Measurements from ENCODE around the gene SYTL2. TPM values are rescaled to one million over a fixed set of nuclear protein-coding genes. Genes with fewer than 3 reads are reported as not detected.

The SYTL2 gene
- total and polyA plus RNA-seq, 4 donors, result 2.6 to 27.4 (median 4.4) TPM

- DNase-seq (ENCODE audit: low spot score), result no peak
- Histone ChIP-seq H3K36me3 (ENCODE audit: control insufficient read depth in 4 of 4, insufficient read depth in 3 of 4, low read depth in 1 of 4, low read length in 3 of 4) (no peaks in the 10 kb centered on the region), H3K4me1 (ENCODE audit: control insufficient read depth in 4 of 4, insufficient read depth in 4 of 4, low read length in 3 of 4) (no peaks in the 10 kb centered on the region), H3K9me3 (ENCODE audit: control insufficient read depth in 4 of 4, low read length in 3 of 4) (no peaks in the 10 kb centered on the region), H3K4me3 (ENCODE audit: low read depth in 1 of 3, low read length in 3 of 3) (no peak overlapping the region), H3K9ac (ENCODE audit: low read depth in 1 of 2, low read length in 2 of 2) (no peak overlapping the region), H3K27ac (ENCODE audit: low read depth in 1 of 2, low read length in 2 of 2) (no peak overlapping the region), H3K27me3 (ENCODE audit: control insufficient read depth in 4 of 4, insufficient read depth in 4 of 4, low read length in 3 of 4) (no peaks in the 10 kb centered on the region)
- WGBS, result 87% methylated on average over 5 of the region's 5 CpGs
- TF ChIP-seq, protein P1, sequence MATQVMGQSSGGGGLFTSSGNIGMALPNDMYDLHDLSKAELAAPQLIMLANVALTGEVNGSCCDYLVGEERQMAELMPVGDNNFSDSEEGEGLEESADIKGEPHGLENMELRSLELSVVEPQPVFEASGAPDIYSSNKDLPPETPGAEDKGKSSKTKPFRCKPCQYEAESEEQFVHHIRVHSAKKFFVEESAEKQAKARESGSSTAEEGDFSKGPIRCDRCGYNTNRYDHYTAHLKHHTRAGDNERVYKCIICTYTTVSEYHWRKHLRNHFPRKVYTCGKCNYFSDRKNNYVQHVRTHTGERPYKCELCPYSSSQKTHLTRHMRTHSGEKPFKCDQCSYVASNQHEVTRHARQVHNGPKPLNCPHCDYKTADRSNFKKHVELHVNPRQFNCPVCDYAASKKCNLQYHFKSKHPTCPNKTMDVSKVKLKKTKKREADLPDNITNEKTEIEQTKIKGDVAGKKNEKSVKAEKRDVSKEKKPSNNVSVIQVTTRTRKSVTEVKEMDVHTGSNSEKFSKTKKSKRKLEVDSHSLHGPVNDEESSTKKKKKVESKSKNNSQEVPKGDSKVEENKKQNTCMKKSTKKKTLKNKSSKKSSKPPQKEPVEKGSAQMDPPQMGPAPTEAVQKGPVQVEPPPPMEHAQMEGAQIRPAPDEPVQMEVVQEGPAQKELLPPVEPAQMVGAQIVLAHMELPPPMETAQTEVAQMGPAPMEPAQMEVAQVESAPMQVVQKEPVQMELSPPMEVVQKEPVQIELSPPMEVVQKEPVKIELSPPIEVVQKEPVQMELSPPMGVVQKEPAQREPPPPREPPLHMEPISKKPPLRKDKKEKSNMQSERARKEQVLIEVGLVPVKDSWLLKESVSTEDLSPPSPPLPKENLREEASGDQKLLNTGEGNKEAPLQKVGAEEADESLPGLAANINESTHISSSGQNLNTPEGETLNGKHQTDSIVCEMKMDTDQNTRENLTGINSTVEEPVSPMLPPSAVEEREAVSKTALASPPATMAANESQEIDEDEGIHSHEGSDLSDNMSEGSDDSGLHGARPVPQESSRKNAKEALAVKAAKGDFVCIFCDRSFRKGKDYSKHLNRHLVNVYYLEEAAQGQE (IDR thresholded peaks at IDR 0.05), result no peak
- TF ChIP-seq, protein P2, sequence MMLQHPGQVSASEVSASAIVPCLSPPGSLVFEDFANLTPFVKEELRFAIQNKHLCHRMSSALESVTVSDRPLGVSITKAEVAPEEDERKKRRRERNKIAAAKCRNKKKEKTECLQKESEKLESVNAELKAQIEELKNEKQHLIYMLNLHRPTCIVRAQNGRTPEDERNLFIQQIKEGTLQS (IDR thresholded peaks at IDR 0.05), result no peak
- TF ChIP-seq YY1 (IDR thresholded peaks at IDR 0.05) (no peak), NR2F2 (IDR thresholded peaks at IDR 0.05) (no peak), RAD21 (IDR thresholded peaks at IDR 0.05) (no peak), FOXA2 (IDR thresholded peaks at IDR 0.05) (no peak), HNF4G (IDR thresholded peaks at IDR 0.05) (no peak), HNF4A (conservative IDR thresholded peaks at IDR 0.05) (no peak), RXRA (IDR thresholded peaks at IDR 0.05) (no peak), SP1 (IDR thresholded peaks at IDR 0.05) (no peak), FOXA1 (IDR thresholded peaks at IDR 0.05) (no peak), JUND (IDR thresholded peaks at IDR 0.05) (no peak), MAX (IDR thresholded peaks at IDR 0.05) (no peak), TAF1 (conservative IDR thresholded peaks at IDR 0.05) (no peak), EGR1 (IDR thresholded peaks at IDR 0.05; ENCODE audit: low read depth in 2 of 2) (no peak), GABPA (IDR thresholded peaks at IDR 0.05 in 1 of 2, conservative IDR thresholded peaks at IDR 0.05 in 1 of 2) (no peak), CTCF (IDR thresholded peaks at IDR 0.05; ENCODE audit: low read depth, low read length, missing input control) (no peak)
- TF ChIP-seq, protein P3, sequence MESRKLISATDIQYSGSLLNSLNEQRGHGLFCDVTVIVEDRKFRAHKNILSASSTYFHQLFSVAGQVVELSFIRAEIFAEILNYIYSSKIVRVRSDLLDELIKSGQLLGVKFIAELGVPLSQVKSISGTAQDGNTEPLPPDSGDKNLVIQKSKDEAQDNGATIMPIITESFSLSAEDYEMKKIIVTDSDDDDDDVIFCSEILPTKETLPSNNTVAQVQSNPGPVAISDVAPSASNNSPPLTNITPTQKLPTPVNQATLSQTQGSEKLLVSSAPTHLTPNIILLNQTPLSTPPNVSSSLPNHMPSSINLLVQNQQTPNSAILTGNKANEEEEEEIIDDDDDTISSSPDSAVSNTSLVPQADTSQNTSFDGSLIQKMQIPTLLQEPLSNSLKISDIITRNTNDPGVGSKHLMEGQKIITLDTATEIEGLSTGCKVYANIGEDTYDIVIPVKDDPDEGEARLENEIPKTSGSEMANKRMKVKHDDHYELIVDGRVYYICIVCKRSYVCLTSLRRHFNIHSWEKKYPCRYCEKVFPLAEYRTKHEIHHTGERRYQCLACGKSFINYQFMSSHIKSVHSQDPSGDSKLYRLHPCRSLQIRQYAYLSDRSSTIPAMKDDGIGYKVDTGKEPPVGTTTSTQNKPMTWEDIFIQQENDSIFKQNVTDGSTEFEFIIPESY (IDR thresholded peaks at IDR 0.05), result no peak
Observed at GRCh38 chr11:85769771-85770170, 41.2 kb downstream of the SYTL2 start.

Data from liver (tissue), 9 donors.